Cardiac muscle cell (in vitro differentiated cells and primary cell): ENCODE measurements around the gene NOSIP. TPM values are rescaled to one million over a fixed set of nuclear protein-coding genes. Genes with fewer than 3 reads are reported as not detected.
"Not testable (repeated sequence)": the region's sequence is repeated elsewhere in the genome, so short reads cannot be mapped to it uniquely, and the experiment has no call there.

Source experiments
- DNase-seq, 2 donors: peaks; one replicate each; pipeline versions ENCODE4 v3.0.0 to v3.0.0-alpha.2; 2010 to 2017; ENCODE audit warnings: low read depth in 1 of 2, low spot score in 1 of 2
- H3K27ac ChIP-seq: fragments of 200-600 bp; sonication (generic); 2 replicates; pipeline ENCODE4 v1.5.1; 2016
- H3K27me3 ChIP-seq: fragments of 200-600 bp; sonication (generic); 2 replicates; pipeline ENCODE4 v1.6.0; 2016; ENCODE audit warnings: control low read depth
- H3K36me3 ChIP-seq: fragments of 200-600 bp; sonication (generic); 2 replicates; pipeline ENCODE4 v1.5.1; 2016; ENCODE audit warnings: control low read depth
- H3K4me1 ChIP-seq: fragments of 200-600 bp; sonication (generic); 2 replicates; pipeline ENCODE4 v1.8.1; 2017; ENCODE audit warnings: low read depth, mild to moderate bottlenecking, mixed run types
- H3K4me3 ChIP-seq: fragments of 200-600 bp; sonication (generic); 2 replicates; pipeline ENCODE4 v1.5.1; 2016; ENCODE audit warnings: mild to moderate bottlenecking
- H3K9me3 ChIP-seq: fragments of 200-600 bp; sonication (generic); 2 replicates; pipeline ENCODE4 v1.5.1; 2017; ENCODE audit warnings: low read depth, mild to moderate bottlenecking, control low read depth
- CTCF ChIP-seq: IDR thresholded peaks from 2 replicates; pipeline ENCODE4 v1.5.1; 2012; ENCODE audit warnings: low read depth, mild to moderate bottlenecking, low read length
- polyA plus RNA-seq: library from polyadenylated mRNA; unstranded; fragments of >200 nt; fragmentation: Nextera tagmentation; extraction: Ambion mirVana; gene quantifications from 2 replicates; pipeline ENCODE4 v1.2.1, GENCODE V29; 2016
- total RNA-seq: library from RNA; depleted of rRNA; stranded (reverse); fragments of >200 nt; gene quantifications from 2 replicates; pipeline ENCODE4 v1.2.3, GENCODE V29; 2016

The NOSIP gene
- total RNA-seq (120 and 132 TPM in 2 replicates), polyA plus RNA-seq (181 and 193 TPM in 2 replicates)

GRCh38 chr19:49580264-49581006 is at the start of gene NOSIP:
Gene NOSIP (minus strand): TSS chr19:49580556. CDS start chr19:49560691, 19,865 bp downstream.
- H3K4me1 ChIP-seq: peaks cover 10% of the 10 kb centered on the region
- H3K4me3 ChIP-seq: peak within 1 kb of the TSS; percentile 73
- no peaks in the 10 kb centered on the region for H3K27me3 ChIP-seq
- peaks cover 5% of the 10 kb centered on the region for H3K36me3 ChIP-seq
- no peaks in the 10 kb centered on the region for H3K9me3 ChIP-seq
- DNase-seq: peak; percentile 96 to 98
- peak within 1 kb of the TSS; percentile 66 for H3K27ac ChIP-seq
- no peak for TF ChIP-seq CTCF

- DNase-seq: no peak
- peak overlapping the region; percentile 4 for H3K27ac ChIP-seq
- no peaks in the 10 kb centered on the region for H3K4me1 ChIP-seq
- H3K9me3 ChIP-seq: no peaks in the 10 kb centered on the region
- peaks cover 12% of the 10 kb centered on the region for H3K36me3 ChIP-seq
- H3K4me3 ChIP-seq: no peak overlapping the region
- TF ChIP-seq CTCF: no peak
- no peaks in the 10 kb centered on the region for H3K27me3 ChIP-seq
Observed at GRCh38 chr19:49629659-49630058, 49.3 kb upstream of the NOSIP start.

GRCh38 chr19:49626226-49626625 is 45.9 kb upstream of the NOSIP start:
- Histone ChIP-seq H3K27ac (no peak overlapping the region), H3K9me3 (no peaks in the 10 kb centered on the region), H3K27me3 (no peaks in the 10 kb centered on the region), H3K4me1 (no peaks in the 10 kb centered on the region), H3K4me3 (no peak overlapping the region), H3K36me3 (peaks cover 15% of the 10 kb centered on the region)
- no peak for DNase-seq
- TF ChIP-seq CTCF: no peak

- Histone ChIP-seq H3K4me1 (no peaks in the 10 kb centered on the region), H3K27me3 (no peaks in the 10 kb centered on the region), H3K27ac (no peak overlapping the region), H3K9me3 (no peaks in the 10 kb centered on the region), H3K4me3 (no peak overlapping the region), H3K36me3 (peaks cover 17% of the 10 kb centered on the region)
- no peak for DNase-seq
- TF ChIP-seq CTCF: no peak
Observed at GRCh38 chr19:49624967-49625910, 44.9 kb upstream of the NOSIP start.

GRCh38 chr19:49617860-49618259 is 37.5 kb upstream of the NOSIP start:
- H3K36me3 ChIP-seq: peaks cover 30% of the 10 kb centered on the region
- not testable (repeated sequence) for H3K4me1 ChIP-seq, DNase-seq, H3K9me3 ChIP-seq, H3K27me3 ChIP-seq, H3K4me3 ChIP-seq, H3K27ac ChIP-seq
